ENCODE results near the gene FOXI1.

The FOXI1 gene

DNA sequence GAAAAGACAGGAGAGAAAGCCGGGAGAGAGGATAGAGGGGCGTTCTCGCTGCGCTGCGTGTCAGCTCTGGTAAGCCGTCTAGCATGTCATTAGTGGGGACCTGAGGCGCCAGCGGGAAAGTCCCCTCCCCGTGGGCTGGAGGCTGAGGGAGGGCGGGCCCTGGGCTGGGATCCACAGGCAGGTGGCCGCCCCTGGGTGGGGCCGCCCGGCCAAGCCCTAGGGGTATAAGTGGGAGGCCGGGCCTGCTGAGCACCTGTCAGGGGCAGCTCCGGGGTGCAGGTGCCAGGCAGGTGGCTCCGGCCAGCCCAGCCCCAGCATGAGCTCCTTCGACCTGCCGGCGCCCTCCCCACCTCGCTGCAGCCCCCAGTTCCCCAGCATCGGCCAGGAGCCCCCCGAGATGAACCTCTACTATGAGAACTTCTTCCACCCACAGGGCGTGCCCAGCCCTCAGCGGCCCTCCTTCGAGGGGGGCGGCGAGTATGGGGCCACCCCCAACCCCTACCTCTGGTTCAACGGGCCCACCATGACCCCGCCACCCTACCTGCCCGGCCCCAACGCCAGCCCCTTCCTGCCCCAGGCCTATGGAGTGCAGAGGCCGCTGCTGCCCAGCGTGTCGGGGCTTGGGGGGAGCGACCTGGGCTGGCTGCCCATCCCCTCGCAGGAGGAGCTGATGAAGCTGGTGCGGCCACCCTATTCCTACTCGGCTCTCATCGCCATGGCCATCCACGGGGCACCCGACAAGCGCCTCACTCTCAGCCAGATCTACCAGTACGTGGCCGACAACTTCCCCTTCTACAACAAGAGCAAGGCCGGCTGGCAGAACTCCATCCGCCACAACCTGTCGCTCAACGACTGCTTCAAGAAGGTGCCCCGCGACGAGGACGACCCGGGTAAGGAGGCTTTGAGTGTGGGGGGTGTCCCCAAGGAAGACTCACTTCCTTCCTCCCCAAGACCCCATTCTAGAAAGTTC lies at the start of gene FOXI1:
Gene FOXI1 (plus strand): TSS at position 256 of the 970 bp plus-strand sequence. CDS start 61 bp downstream, at position 317.
- DNase-seq = no peak

GRCh38 chr5:170056561-170057267 lies 49.0 kb upstream of the FOXI1 start:
- DNase-seq = no peak

DNA sequence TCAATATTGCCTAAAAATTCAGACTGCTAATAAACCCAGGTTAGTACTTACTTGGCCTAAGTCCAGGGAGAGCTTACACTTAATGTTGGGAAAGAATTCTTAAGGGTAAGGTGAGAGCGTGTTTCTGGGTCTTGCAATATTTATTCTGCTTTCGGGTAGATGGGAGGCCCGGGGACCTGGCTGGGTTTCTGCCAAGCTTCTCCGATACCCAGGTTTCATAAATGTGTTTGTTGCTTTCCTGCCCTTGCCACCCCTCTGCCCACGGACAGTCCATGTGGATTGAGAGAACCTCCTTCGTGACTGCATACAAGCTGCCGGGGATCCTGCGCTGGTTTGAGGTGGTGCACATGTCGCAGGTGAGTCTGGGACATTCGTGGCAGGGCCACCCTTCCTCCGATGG lies 48.4 kb upstream of the FOXI1 start:
- no peak for DNase-seq

DNA sequence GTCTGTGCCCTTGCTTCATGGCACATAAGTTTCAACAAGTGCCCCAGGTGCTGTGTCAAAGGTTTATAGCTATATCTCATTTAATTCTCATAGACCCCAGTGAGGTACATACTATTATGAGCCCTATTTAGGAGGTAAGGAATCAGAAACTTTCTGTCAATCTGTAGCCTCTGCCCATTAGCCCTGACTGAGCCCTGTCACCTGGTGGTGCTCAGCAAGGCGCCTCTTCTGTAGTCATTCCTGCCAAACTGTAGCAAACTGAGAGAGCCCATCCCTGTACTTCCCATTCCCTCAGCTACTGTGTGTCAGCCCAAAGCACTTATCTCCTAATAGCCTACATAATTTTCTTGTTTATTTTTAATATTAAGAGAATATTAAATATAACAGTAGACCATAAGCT lies 46.5 kb upstream of the FOXI1 start:
- no peak for DNase-seq

DNA sequence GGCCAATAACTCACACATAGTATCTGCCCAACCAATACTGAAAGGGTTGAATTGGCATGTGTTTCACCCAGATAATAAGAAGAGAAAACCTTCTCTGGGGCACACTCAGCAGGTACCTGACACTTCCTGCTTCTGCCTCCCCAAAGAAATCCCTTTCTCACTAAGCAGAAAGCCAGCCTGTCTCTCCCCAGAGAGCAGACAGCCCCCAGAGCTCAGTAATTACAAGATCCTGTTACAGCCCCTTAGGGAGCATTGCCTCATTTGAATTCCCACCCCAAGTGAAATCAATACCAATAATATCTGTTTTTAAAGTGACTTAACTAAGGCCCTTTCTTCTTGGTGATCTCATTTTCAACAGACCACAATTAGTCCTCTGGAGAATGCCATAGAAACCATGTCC lies 38.5 kb upstream of the FOXI1 start:
- DNase-seq = no peak

- no peak for DNase-seq
Observed at GRCh38 chr5:170067574-170068170, 38.0 kb upstream of the FOXI1 start.

DNA sequence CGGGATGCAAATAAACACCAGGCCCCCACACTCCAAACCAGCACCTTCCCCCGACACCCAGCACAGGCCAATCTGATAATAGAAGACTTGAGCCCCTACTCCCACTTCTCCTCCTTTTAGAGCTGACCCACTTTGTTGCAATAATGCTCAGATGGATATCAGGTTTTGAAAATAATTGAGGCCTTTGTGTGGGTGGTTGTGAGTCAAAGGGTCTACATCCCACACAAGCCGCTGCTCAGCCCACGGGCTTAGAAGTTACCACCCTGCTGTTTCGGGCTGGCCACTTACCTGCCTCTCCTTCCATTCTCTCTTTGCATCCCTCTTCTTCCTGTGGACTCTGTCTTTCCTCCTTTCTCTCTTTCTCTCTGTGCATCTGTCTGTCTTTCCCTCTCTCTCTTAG lies 36.2 kb upstream of the FOXI1 start:
- no peak for DNase-seq

DNA sequence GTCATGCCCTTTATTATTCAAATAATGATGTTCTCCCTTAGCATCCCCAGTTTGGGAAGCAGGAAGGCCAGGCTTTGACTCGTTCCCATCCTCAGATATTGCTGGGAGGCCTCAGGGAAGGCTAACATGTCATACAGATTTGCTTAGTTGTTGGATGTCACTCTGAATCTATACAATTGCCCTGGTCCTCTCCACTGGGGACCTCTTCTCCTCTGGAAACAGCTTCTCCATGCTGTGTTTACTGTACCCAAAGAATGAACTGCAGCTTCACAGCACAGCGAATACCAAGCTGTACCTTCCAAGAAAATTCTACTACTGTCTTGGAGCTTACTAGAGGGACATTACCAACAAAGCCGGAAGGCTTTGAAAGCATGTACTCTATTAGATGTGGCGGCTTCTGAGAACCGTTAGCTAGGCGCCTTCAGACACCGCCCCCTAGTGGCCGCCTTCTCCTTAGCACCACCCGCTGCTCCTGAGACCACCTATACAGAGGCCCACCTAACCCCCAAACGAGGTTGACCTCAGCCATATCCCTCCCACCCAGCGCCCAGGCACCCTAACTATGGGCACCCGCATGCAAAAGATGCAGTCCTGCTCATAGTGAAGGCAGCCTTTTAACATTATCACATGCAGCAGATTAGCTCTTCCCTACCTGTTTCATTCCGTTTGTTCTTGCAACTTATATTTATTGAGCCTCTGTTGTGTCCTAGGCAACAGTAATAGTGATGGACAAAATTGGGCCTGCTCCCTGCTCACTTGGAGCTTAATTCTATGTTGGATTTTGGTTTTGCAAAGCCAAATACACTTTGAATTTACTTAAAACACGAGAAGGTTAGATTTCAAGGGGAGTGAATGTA lies 34.9 kb upstream of the FOXI1 start:
- no peak for DNase-seq

DNA sequence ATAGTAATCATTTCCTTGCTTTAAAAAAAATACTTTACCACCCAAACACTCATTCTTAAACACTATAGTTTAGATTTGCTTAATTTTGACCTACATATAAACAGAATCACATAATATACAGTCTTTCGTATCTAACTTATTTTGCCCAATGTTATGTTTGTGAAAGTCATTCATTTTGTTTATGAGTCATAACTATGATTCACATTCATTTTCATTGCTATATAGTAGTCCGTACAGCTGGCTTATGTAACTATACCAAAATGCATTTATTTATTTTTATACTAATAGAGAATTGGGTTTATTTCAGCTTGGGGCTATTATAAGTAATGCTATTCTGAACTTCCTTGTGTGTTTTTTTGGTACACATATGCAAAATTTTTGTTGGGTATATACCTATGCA lies 33.9 kb upstream of the FOXI1 start:
- no peak for DNase-seq

DNA sequence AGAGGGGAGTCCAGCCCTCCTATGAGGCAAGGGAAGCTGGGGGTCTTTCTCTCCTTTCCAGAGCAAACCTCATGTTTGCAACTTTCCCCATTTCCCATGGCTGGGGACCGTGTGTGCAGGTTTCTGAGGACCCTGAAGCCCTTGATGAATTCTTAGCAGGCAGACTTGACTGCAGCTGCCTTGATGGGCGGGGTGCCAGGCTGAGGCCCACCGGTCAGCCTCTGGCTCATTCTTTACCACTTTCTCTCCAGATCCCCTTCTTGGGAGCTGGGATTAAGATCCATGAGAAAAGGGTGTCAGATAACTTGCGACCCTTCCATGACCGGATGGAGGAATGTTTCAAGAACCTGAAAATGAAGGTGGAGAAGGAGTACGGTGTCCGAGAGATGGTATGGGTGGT lies 30.0 kb upstream of the FOXI1 start:
- no peak for DNase-seq

- DNase-seq = no peak
Observed at GRCh38 chr5:170076211-170076610, 29.5 kb upstream of the FOXI1 start.

DNA sequence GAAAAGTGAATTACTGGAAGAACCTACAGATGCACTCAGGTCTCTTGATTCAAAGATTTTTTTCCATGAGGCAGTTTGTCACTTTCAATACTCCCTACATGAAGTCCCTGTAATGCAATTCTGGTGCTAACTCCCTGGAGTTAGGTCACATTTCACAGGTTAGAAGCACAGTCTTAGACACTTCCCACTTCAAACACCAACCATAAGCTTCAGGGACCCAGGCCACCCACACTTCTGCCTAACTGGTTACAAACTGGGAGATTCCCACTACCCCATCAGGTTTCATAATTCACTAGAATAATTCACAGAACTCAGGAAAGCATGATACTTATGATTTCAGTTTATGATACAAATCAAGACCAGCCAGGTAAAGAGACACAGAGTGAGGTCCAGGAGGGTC lies 29.0 kb upstream of the FOXI1 start:
- no peak for DNase-seq

GRCh38 chr5:170077526-170077925 lies 28.2 kb upstream of the FOXI1 start:
- DNase-seq = no peak

- no peak for DNase-seq
Observed at GRCh38 chr5:170078458-170078857, 27.2 kb upstream of the FOXI1 start.

- no peak for DNase-seq
Observed at GRCh38 chr5:170078931-170079330, 26.8 kb upstream of the FOXI1 start.

- DNase-seq = no peak
Observed at GRCh38 chr5:170080217-170080616, 25.5 kb upstream of the FOXI1 start.

- DNase-seq = no peak
Observed at GRCh38 chr5:170080786-170081445, 24.8 kb upstream of the FOXI1 start.

DNA sequence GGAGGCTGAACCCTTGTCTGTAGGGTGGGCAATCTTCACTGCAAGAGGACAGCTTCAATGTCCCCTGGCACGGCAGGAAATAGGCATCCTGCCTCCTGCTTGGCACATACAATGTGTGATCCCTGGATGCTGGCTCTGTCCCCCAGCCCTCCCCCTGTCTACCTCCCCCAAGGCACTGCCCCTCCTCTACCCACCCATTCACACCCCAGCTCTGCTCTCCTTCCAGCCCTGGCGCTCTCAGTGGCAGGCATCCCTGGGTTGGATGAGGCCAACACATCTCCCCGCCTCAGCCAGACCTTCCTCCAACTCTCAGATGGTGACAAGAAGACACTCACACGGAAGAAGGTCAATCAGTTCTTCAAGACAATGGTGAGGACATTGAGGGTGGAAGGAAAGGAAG lies 24.1 kb upstream of the FOXI1 start:
- no peak for DNase-seq

GRCh38 chr5:170082701-170083100 lies 23.0 kb upstream of the FOXI1 start:
- DNase-seq = no peak

DNA sequence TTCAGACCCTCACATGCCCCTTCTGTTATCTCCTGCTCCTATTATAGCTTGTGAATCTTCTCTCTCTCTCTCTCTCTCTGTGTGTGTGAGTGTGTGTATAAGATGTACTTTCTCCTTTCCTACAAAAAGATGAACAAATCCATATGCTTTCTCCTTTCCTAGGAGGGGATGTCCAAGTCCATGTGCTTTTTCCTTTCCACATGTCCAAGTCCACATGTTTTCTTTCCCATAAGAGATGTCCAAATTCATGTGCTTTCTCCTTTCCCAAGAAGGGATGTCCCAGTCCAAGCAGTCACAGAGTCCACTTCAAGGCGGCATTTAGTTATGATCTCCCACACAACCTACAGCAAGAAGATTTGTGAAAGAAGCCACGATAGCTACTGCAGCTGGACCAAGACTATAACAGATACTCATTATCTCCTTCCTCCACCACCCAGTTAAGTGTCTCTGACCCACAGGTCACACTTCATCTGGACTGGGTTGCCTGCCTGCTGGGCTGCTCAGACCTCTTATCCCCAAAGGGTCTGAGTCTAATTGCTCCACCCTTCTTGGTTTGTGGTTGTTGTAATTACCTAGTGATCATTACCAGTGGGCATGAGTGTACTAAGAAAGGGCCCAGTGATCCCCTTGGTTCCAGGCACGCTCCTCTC lies 18.4 kb upstream of the FOXI1 start:
- no peak for DNase-seq

- DNase-seq = no peak
Observed at GRCh38 chr5:170092455-170093101, 13.1 kb upstream of the FOXI1 start.
